HUES6 (cell line): ENCODE data around the gene SYNJ2.
"Not testable (repeated sequence)": the region's sequence is repeated elsewhere in the genome, so short reads cannot be mapped to it uniquely, and the experiment has no call there.

Experiments used
- H3K27ac ChIP-seq: 2 replicates; pipeline ENCODE4 v1.7.0; 2013; ENCODE audit warnings: low read depth, mild to moderate bottlenecking, low read length, inconsistent platforms
- H3K27me3 ChIP-seq: 2 replicates; pipeline ENCODE4 v1.6.1; 2013; ENCODE audit warnings: low read length; ENCODE audit not compliant: control insufficient read depth, insufficient read depth
- H3K36me3 ChIP-seq: 2 replicates; pipeline ENCODE4 v1.6.1; 2013; ENCODE audit warnings: low read length; ENCODE audit not compliant: control insufficient read depth, insufficient read depth
- H3K4me1 ChIP-seq: 2 replicates; pipeline ENCODE4 v1.6.1; 2013; ENCODE audit warnings: low read length; ENCODE audit not compliant: control insufficient read depth, insufficient read depth
- H3K4me3 ChIP-seq: 2 replicates; pipeline ENCODE4 v1.5.1; 2013; ENCODE audit warnings: low read depth, low read length
- H3K9ac ChIP-seq: one replicate; pipeline ENCODE4 v1.6.1; 2013; ENCODE audit warnings: mild to moderate bottlenecking, low read length
- H3K9me3 ChIP-seq: 2 replicates; pipeline ENCODE4 v1.6.1; 2013; ENCODE audit warnings: low read depth, low read length; ENCODE audit not compliant: control insufficient read depth, insufficient read depth

SYNJ2 gene

DNA sequence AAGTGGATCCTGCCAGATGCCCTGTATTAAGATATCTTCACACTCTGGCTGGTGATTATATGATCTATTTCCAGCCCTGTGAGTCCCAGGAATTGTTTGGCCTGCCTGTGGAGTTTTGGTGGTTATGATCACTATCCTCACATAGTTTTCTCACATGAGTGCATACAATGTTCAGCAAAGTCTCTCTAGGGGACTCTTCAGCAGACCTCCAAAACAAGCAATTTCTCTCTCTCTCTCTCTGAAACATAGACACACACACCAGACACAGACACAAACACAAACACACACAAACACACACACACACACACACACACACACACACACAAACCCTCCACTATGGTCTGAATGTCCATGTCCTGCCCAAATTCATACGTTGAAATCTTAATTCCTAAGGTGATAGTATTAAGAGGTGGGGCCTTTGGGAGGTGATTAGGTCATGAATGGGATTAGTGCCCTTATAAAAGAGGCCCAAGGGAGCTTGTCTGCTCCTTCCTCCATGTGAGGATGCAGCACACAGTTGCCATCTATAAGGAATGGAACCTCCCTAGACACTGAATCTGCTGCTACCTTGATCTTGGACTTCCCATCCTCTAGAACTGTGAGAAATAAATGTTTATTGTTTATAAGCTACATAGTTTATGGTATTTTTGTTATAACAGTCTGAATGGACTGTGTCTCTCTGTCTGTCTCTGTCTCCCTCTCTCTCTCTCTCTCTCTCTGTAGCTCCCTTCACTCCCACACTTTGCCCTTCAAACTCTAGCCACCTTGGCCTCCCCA, 22.0 kb upstream of the SYNJ2 start:
- Histone ChIP-seq H3K9ac (no peak overlapping the region), H3K36me3 (no peaks in the 10 kb centered on the region), H3K4me3 (no peak overlapping the region), H3K9me3 (peaks cover 21% of the 10 kb centered on the region), H3K4me1 (peaks cover 4% of the 10 kb centered on the region; the same call in 1 of the 2 replicates), H3K27me3 (no peaks in the 10 kb centered on the region), H3K27ac (no peak overlapping the region)

DNA sequence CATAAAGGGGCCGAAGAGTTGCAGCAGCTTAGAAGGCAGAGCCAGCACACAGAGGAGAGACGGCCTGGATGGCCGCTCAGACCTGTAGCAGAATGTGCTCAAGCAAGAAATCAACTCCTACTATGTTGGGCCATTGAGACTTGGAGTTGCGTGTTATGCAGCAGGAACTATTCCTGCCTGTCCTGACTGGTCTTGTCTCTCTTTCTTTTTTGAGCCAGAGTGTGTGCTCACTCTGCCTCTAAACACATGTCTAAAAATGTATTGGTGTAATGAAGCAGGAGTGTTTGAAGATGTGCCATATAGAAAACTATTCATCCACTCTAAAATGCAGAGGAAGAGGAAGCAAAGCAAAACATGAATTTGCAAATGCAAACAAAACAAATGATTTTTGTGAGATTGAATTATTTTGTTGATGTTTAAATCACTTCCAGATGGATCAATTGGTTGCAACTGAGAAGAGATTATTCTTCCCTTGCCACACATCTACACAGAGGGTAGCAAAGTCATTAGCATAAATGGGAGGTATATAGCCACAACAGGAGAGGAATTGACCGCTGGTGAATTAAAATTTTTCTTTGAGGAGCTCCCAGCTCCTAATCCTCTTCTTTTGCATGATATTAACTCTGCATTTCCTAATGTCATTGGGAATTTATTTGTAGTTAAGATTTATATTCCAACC, 20.4 kb upstream of the SYNJ2 start:
- no peak overlapping the region for H3K27ac ChIP-seq
- H3K9me3 ChIP-seq = peaks cover 21% of the 10 kb centered on the region
- no peaks in the 10 kb centered on the region for H3K27me3 ChIP-seq
- no peak overlapping the region for H3K4me3 ChIP-seq
- H3K9ac ChIP-seq = no peak overlapping the region
- no peaks in the 10 kb centered on the region for H3K36me3 ChIP-seq
- H3K4me1 ChIP-seq = peaks cover 4% of the 10 kb centered on the region; the same call in 1 of the 2 replicates

- peaks cover 4% of the 10 kb centered on the region; the same call in 1 of the 2 replicates for H3K4me1 ChIP-seq
- H3K27ac ChIP-seq = no peak overlapping the region
- no peak overlapping the region for H3K9ac ChIP-seq
- no peaks in the 10 kb centered on the region for H3K27me3 ChIP-seq
- H3K4me3 ChIP-seq = no peak overlapping the region
- H3K9me3 ChIP-seq = peaks cover 21% of the 10 kb centered on the region
- no peaks in the 10 kb centered on the region for H3K36me3 ChIP-seq
These were observed 19.7 kb upstream of the SYNJ2 start for GRCh38 chr6:157961832-157962575.

DNA sequence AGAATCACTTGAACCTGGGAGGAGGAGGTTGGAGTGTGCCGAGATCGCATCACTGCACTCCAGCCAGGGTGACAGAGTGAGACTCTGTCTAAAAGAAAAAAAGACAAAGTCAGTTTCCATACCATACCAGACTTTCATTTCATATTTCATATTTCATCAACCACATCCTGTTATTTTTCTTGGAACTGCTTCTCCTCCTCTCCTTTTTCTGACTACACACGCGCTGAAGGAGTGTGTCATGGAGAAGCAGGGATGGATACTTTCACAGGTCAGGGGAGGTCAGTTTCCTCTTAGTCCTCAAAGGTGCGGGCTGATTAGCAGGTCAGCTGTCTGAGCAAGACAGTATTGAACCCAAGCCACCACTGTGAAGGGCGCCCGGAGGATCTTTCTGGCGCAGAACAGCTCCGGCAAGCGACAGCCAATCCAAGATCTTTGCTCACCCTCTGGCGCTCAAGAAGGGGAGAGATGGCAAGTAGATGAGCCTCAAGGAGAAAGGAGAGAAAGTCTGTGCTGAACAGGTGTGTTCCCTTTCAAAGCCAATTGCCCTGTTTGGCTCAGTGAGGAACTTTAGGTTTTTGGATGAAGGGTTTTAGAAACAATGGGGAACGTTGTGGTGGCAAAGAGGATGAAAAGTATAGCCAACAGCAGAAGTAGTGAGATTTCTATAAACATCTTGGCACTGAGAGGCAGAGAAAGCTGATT, 18.9 kb upstream of the SYNJ2 start:
- no peak overlapping the region for H3K9ac ChIP-seq
- peaks cover 19% of the 10 kb centered on the region for H3K9me3 ChIP-seq
- no peaks in the 10 kb centered on the region for H3K36me3 ChIP-seq
- no peak overlapping the region for H3K4me3 ChIP-seq
- H3K27ac ChIP-seq = no peak overlapping the region
- H3K27me3 ChIP-seq = no peaks in the 10 kb centered on the region
- peaks cover 4% of the 10 kb centered on the region; the same call in 1 of the 2 replicates for H3K4me1 ChIP-seq

DNA sequence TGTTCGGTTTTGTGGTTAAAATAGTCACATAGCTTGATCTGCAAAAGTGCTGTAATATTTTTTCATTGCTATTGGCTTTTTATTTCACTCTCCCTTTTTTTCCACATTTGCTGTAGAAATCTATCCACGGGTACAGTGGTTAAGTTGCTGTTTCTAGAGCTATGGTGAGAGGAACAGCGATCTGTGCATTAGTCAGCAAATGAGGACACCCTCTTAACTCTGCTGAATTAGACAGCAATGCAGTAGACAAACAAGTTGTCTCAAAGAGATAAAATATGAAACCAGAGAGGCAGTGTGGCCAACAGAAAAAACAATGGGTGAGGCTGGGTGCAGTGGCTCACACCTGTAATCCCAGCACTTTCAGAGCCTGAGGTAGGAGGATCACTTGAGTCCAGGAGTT, 17.6 kb upstream of the SYNJ2 start:
- no peak overlapping the region for H3K9ac ChIP-seq
- H3K4me3 ChIP-seq = no peak overlapping the region
- H3K9me3 ChIP-seq = peaks cover 10% of the 10 kb centered on the region
- peaks cover 7% of the 10 kb centered on the region for H3K4me1 ChIP-seq
- H3K36me3 ChIP-seq = no peaks in the 10 kb centered on the region
- H3K27me3 ChIP-seq = no peaks in the 10 kb centered on the region
- H3K27ac ChIP-seq = no peak overlapping the region

DNA sequence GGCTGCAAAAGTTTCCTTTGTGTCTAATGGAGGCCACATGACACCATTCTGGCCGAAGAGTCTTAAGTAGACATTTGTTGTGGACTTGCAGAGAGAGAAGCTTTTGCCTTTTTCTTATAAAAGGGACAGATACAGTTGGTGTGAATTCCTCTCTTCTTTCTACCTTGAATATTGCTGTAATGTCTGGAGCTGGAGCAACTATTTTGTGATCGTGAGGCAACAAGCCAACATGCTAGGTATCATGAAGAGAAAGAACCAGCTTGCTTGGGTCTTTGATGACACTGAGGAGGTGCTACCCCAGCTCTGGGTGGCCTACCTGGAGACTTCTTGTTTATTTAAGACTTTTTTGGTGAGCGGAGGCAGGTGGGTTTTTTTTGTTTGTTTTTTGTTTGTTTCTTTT, 16.3 kb upstream of the SYNJ2 start:
- Histone ChIP-seq H3K4me1 (peaks cover 7% of the 10 kb centered on the region), H3K27me3 (no peaks in the 10 kb centered on the region), H3K27ac (no peak overlapping the region)

DNA sequence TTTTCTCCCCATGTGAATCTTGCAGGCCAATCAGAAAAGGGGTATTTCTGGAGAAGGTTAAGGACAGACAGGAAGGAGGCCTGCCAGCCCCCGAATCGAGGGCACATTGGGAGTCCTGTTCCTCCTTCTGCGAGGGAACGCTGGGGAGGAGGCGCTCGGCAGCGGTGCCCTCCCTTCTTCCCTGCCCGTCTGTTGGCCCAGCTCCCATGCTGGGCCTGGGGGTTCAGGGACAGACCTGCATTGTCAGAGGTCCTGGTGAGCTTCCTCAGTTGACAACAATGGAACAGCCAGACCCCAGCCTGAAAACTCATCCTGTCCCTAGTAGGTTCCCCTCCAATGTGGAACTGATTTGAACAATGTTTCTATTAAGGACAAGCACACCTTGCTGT, 15.1 kb upstream of the SYNJ2 start:
- Histone ChIP-seq H3K27me3 (no peaks in the 10 kb centered on the region), H3K27ac (no peak overlapping the region), H3K4me1 (peaks cover 6% of the 10 kb centered on the region), H3K4me3 (no peak overlapping the region), H3K36me3 (no peaks in the 10 kb centered on the region), H3K9me3 (no peaks in the 10 kb centered on the region), H3K9ac (no peak overlapping the region)

More for the DNA sequence above, 16.3 kb upstream of the SYNJ2 start:
- H3K9ac ChIP-seq = no peak overlapping the region
- H3K9me3 ChIP-seq = no peaks in the 10 kb centered on the region
- H3K36me3 ChIP-seq = no peaks in the 10 kb centered on the region
- no peak overlapping the region for H3K4me3 ChIP-seq

DNA sequence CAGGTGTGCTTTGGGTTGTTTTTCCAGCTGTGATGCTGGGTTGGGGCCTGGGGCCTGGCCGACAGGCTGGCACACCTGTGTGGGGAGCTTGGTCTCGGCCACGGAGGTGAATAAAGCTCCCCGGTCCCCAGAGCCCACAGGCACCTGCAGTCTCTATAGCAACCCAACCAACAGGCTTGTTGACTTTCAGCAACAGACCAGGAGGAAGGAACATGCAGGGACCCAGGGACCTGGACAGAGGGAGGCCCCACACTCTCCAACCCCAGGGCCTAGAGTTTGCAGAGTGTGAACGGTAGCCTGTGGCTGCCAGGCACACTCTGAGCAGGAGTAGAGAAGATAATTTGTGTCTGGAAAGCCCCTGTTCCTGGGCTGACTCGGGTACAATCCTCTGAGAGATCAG, 14.6 kb upstream of the SYNJ2 start:
- H3K36me3 ChIP-seq = no peaks in the 10 kb centered on the region
- H3K27ac ChIP-seq = no peak overlapping the region
- no peaks in the 10 kb centered on the region for H3K27me3 ChIP-seq
- H3K4me1 ChIP-seq = peaks cover 3% of the 10 kb centered on the region
- H3K4me3 ChIP-seq = no peak overlapping the region
- H3K9ac ChIP-seq = no peak overlapping the region
- no peaks in the 10 kb centered on the region for H3K9me3 ChIP-seq

- no peaks in the 10 kb centered on the region for H3K27me3 ChIP-seq
- no peaks in the 10 kb centered on the region for H3K9me3 ChIP-seq
- H3K27ac ChIP-seq = no peak overlapping the region
- no peaks in the 10 kb centered on the region for H3K36me3 ChIP-seq
- H3K9ac ChIP-seq = no peak overlapping the region
- no peak overlapping the region for H3K4me3 ChIP-seq
- peaks cover 3% of the 10 kb centered on the region for H3K4me1 ChIP-seq
These were observed 14.2 kb upstream of the SYNJ2 start for GRCh38 chr6:157967486-157967885.

GRCh38 chr6:157972177-157972576, 9.5 kb upstream of the SYNJ2 start:
- H3K4me3 ChIP-seq, H3K9me3 ChIP-seq, H3K9ac ChIP-seq, H3K27me3 ChIP-seq, H3K27ac ChIP-seq, H3K36me3 ChIP-seq, H3K4me1 ChIP-seq: not testable (repeated sequence)
